ENCODE results near the gene RANBP1. TPM values are rescaled to one million over a fixed set of nuclear protein-coding genes. Genes with fewer than 3 reads are reported as not detected.

Gene RANBP1
- total and polyA plus RNA-seq, 11 donors: 29.3 to 85.3 (median 41.5) TPM

DNA sequence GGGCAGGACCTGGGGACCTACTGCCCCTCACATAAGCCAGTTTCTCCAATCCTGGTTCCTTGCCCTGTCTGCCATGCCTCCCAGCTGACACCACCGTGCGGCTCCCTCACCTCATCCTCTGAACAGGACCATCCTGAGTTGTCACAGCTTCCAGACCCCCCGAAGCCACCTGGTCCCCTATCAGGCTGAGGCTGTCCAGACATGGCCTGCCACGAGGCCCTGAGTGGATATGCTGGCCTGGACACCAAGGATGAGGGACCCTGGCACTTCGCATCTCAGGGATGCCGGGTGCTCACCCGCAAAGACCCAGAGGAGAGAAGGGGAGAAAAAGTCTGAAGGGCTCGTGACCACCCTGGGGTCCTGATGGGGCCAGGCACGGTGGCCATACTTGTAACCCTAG is 50.8 kb downstream of the RANBP1 start:
- TF ChIP-seq, protein P1, sequence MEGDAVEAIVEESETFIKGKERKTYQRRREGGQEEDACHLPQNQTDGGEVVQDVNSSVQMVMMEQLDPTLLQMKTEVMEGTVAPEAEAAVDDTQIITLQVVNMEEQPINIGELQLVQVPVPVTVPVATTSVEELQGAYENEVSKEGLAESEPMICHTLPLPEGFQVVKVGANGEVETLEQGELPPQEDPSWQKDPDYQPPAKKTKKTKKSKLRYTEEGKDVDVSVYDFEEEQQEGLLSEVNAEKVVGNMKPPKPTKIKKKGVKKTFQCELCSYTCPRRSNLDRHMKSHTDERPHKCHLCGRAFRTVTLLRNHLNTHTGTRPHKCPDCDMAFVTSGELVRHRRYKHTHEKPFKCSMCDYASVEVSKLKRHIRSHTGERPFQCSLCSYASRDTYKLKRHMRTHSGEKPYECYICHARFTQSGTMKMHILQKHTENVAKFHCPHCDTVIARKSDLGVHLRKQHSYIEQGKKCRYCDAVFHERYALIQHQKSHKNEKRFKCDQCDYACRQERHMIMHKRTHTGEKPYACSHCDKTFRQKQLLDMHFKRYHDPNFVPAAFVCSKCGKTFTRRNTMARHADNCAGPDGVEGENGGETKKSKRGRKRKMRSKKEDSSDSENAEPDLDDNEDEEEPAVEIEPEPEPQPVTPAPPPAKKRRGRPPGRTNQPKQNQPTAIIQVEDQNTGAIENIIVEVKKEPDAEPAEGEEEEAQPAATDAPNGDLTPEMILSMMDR (IDR thresholded peaks at IDR 0.05): no peak
- TF ChIP-seq POLR2A (IDR thresholded peaks at IDR 0.05): no peak
- H3K36me3 ChIP-seq: no peaks in the 10 kb centered on the region
- DNase-seq: no peak
- ATAC-seq: no peak
- no peak overlapping the region for H3K27ac ChIP-seq
- WGBS, 4 donors: 87 to 92% (median 89%) methylated on average over 7 to 9 of the region's 9 CpGs
- intact Hi-C loops (cut with DNase I): no loop called here
- no peaks in the 10 kb centered on the region for H3K4me1 ChIP-seq
- H3K4me3 ChIP-seq: no peak overlapping the region
- H3K27me3 ChIP-seq: no peaks in the 10 kb centered on the region
- H3K9me3 ChIP-seq: no peaks in the 10 kb centered on the region

DNA sequence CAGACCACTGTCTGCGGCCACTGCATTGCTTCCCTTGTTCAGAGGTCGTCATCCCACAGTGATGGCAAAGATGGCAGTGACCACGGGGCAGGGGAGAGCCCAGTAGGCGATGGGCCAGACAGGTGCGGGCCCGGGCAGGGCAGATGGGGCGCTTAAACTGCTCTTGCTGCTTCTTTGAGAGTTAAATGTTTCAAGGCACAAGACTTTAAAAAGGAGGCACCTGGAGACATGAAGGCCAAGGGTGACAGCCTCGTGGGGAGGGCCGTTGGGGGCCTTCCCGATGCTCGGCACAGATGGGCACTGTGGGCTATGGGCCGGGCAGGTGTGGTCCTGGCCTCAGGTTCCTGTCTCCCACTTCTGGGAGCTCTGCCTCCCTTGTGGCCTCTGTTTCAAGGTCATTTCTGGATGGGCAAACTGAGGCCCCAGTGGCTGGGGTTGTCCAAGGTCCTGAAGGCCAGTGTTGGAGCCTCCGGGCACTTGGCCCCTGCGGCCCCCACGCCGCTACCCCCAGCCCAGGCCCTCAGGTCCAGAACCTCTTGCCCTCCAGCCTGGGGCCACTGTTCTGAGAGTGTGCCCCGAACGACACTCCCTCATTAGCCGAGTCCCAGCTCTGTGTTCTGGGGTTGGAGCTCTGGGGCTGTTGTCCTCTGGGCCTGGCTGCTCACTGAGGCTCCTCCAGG is 51.9 kb downstream of the RANBP1 start:
- intact Hi-C loops (cut with DNase I): no loop called here
- no peaks in the 10 kb centered on the region for H3K36me3 ChIP-seq
- H3K4me3 ChIP-seq: no peak overlapping the region
- 70 to 81% (median 78%) methylated on average over 7 to 19 of the region's 19 CpGs for WGBS, 4 donors
- H3K27ac ChIP-seq: no peak overlapping the region
- H3K4me1 ChIP-seq: no peaks in the 10 kb centered on the region
- ATAC-seq (no peak), DNase-seq (no peak)
- H3K27me3 ChIP-seq: no peaks in the 10 kb centered on the region
- no peak for TF ChIP-seq POLR2A (IDR thresholded peaks at IDR 0.05)
- TF ChIP-seq, protein P1 (IDR thresholded peaks at IDR 0.05): no peak
- no peaks in the 10 kb centered on the region for H3K9me3 ChIP-seq

DNA sequence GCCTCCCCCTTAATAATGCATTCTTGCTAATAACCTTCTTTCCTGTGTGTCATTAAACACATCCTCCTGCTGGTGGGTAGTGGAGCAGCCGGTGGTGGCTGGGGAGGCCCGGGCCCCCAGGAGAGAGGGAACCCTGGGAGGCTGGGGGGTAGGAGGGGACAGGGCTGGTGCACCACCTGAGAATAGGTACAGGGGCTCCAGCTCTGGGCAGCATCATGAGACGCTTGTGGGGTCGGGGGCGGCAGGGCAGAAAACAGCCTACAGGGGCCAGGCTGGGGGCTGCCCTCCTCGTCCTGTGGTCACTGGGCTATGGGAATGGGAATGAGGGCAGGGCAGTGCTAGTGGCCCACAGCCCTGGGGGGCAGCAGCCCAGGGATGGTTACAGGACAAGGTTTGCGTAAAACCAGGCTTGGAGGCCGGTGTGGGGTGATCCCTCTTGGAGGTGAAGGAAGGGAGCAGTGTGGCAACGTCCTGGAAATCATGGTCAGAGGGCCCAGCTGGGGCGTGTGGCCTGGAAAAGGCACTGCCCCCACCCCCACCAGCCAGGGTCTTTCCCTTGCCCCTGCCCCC is 53.4 kb downstream of the RANBP1 start:
- no peaks in the 10 kb centered on the region for H3K9me3 ChIP-seq
- TF ChIP-seq, protein P1 (IDR thresholded peaks at IDR 0.05): no peak
- TF ChIP-seq POLR2A (IDR thresholded peaks at IDR 0.05): no peak
- no peaks in the 10 kb centered on the region for H3K27me3 ChIP-seq
- H3K4me3 ChIP-seq: no peak overlapping the region
- no peak for DNase-seq
- WGBS, 4 donors: 75 to 84% (median 79%) methylated on average over 9 to 10 of the region's 10 CpGs
- H3K4me1 ChIP-seq: no peaks in the 10 kb centered on the region
- H3K27ac ChIP-seq: no peak overlapping the region
- intact Hi-C loops (cut with DNase I): no loop called here
- no peaks in the 10 kb centered on the region for H3K36me3 ChIP-seq
- no peak for ATAC-seq

DNA sequence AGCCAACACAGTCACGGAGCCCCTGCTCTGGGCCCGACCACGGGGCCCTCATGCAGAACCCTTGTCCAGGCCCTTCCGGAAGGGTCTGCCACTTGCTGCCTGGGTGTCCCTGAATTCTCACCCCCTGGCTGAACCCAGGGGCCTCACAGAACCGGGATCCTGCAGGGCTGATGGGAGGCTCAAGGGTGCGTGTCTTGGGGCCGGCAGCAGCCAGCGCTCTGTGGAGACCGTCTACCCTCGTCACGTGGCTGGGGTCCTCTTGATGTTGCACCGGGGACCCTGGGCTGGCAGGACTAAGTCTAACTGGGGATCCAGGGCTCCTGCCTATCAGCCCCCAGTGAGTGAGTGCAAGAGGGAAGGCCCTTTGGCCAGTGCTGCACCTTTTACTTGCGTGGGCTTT is 54.3 kb downstream of the RANBP1 start:
- TF ChIP-seq, protein P1 (IDR thresholded peaks at IDR 0.05): no peak
- no peak for TF ChIP-seq POLR2A (IDR thresholded peaks at IDR 0.05)
- Histone ChIP-seq H3K4me3 (no peak overlapping the region), H3K4me1 (no peaks in the 10 kb centered on the region), H3K27me3 (no peaks in the 10 kb centered on the region), H3K27ac (no peak overlapping the region), H3K9me3 (no peaks in the 10 kb centered on the region), H3K36me3 (no peaks in the 10 kb centered on the region)
- DNase-seq: no peak
- intact Hi-C loops (cut with DNase I): loop anchor here in 2 of 10 donors (5.0 to 10.0 kb wide), 2 partner anchors 95 to 97 kb away; partner anchors contain the start of gene RTN4R (in 2 of the 2)
- no peak for ATAC-seq
- WGBS, 4 donors: 83 to 93% (median 92%) methylated on average over 9 to 13 of the region's 13 CpGs
